ENCODE measurements around the gene RBP2. TPM values are rescaled to one million over a fixed set of nuclear protein-coding genes. Genes with fewer than 3 reads are reported as not detected.
A peak's percentile ranks its signal among the peaks of the same experiment; 100 is the strongest.

The RBP2 gene
- total RNA-seq, 2 donors from 2014 or later: not detected

GRCh38 chr3:139440639-139441556 is 35.4 kb downstream of the RBP2 start:
- Mint-ChIP-seq H3K4me1 (peaks cover 5% of the 10 kb centered on the region), H3K9me3 (no peaks in the 10 kb centered on the region), H3K27me3 (ENCODE audit: insufficient read depth) (no peaks in the 10 kb centered on the region), H3K4me3 (no peak overlapping the region), H3K36me3 (ENCODE audit: low read depth) (no peaks in the 10 kb centered on the region), H3K27ac (no peak overlapping the region)
- no peak for DNase-seq
- Histone ChIP-seq H3K4me3 (ENCODE audit: low read length) (no peak overlapping the region), H3K27ac (ENCODE audit: low read depth, low read length) (peak overlapping the region; percentile 86), H3K9ac (ENCODE audit: extremely low read depth, low read length, poor library complexity, severe bottlenecking) (no peak overlapping the region), H3K27me3 (ENCODE audit: control insufficient read depth, insufficient read depth, low read length, poor library complexity, severe bottlenecking) (no peaks in the 10 kb centered on the region), H3K4me1 (ENCODE audit: control insufficient read depth, insufficient read depth, low read length) (peaks cover 18% of the 10 kb centered on the region), H3K36me3 (ENCODE audit: control insufficient read depth, insufficient read depth, low read length) (no peaks in the 10 kb centered on the region), H3K9me3 (ENCODE audit: control insufficient read depth, low read length) (no peaks in the 10 kb centered on the region)
- 93 to 95% methylated on average over 6 to 7 of the region's 7 CpGs for WGBS, 2 experiments (ENCODE audit: insufficient coverage in 1 of 2, insufficient read length in 1 of 2)
- TF ChIP-seq CTCF (conservative IDR thresholded peaks at IDR 0.05): no peak

GRCh38 chr3:139439278-139439677 is 37.0 kb downstream of the RBP2 start:
- no peak overlapping the region for H3K4me3 Mint-ChIP-seq
- 100% methylated on average over 1 of the region's 1 CpG; no CpG with 5 or more reads in 1 of the 2 experiments for WGBS, 2 experiments (ENCODE audit: insufficient coverage in 1 of 2, insufficient read length in 1 of 2)

GRCh38 chr3:139434764-139435307 is 41.5 kb downstream of the RBP2 start:
- Histone ChIP-seq H3K4me3 (ENCODE audit: low read length) (no peak overlapping the region), H3K27ac (ENCODE audit: low read depth, low read length) (no peak overlapping the region), H3K9me3 (ENCODE audit: control insufficient read depth, low read length) (no peaks in the 10 kb centered on the region), H3K27me3 (ENCODE audit: control insufficient read depth, insufficient read depth, low read length, poor library complexity, severe bottlenecking) (no peaks in the 10 kb centered on the region), H3K9ac (ENCODE audit: extremely low read depth, low read length, poor library complexity, severe bottlenecking) (no peak overlapping the region), H3K36me3 (ENCODE audit: control insufficient read depth, insufficient read depth, low read length) (peaks cover 4% of the 10 kb centered on the region), H3K4me1 (ENCODE audit: control insufficient read depth, insufficient read depth, low read length) (no peaks in the 10 kb centered on the region)
- peak; percentile 38 for TF ChIP-seq CTCF (conservative IDR thresholded peaks at IDR 0.05)
- Mint-ChIP-seq H3K4me3 (no peak overlapping the region), H3K27me3 (ENCODE audit: insufficient read depth) (no peaks in the 10 kb centered on the region), H3K36me3 (ENCODE audit: low read depth) (peaks cover 9% of the 10 kb centered on the region), H3K9me3 (peaks cover 4% of the 10 kb centered on the region), H3K4me1 (peaks cover 2% of the 10 kb centered on the region), H3K27ac (no peak overlapping the region)
- 91 to 95% methylated on average over 5 to 6 of the region's 6 CpGs for WGBS, 2 experiments (ENCODE audit: insufficient coverage in 1 of 2, insufficient read length in 1 of 2)
- peak; percentile 70 for DNase-seq

More at GRCh38 chr3:139439278-139439677, 37.0 kb downstream of the RBP2 start:
- Mint-ChIP-seq H3K36me3 (ENCODE audit: low read depth) (no peaks in the 10 kb centered on the region), H3K27me3 (ENCODE audit: insufficient read depth) (no peaks in the 10 kb centered on the region), H3K4me1 (peaks cover 5% of the 10 kb centered on the region), H3K9me3 (no peaks in the 10 kb centered on the region), H3K27ac (no peak overlapping the region)
- TF ChIP-seq CTCF (conservative IDR thresholded peaks at IDR 0.05): no peak
- Histone ChIP-seq H3K4me1 (ENCODE audit: control insufficient read depth, insufficient read depth, low read length) (peaks cover 18% of the 10 kb centered on the region), H3K27ac (ENCODE audit: low read depth, low read length) (peak overlapping the region; percentile 86), H3K36me3 (ENCODE audit: control insufficient read depth, insufficient read depth, low read length) (no peaks in the 10 kb centered on the region), H3K9me3 (ENCODE audit: control insufficient read depth, low read length) (no peaks in the 10 kb centered on the region), H3K9ac (ENCODE audit: extremely low read depth, low read length, poor library complexity, severe bottlenecking) (no peak overlapping the region), H3K4me3 (ENCODE audit: low read length) (no peak overlapping the region), H3K27me3 (ENCODE audit: control insufficient read depth, insufficient read depth, low read length, poor library complexity, severe bottlenecking) (no peaks in the 10 kb centered on the region)
- DNase-seq: no peak
